ENCODE measurements around the gene PYGM.

Gene PYGM

DNA sequence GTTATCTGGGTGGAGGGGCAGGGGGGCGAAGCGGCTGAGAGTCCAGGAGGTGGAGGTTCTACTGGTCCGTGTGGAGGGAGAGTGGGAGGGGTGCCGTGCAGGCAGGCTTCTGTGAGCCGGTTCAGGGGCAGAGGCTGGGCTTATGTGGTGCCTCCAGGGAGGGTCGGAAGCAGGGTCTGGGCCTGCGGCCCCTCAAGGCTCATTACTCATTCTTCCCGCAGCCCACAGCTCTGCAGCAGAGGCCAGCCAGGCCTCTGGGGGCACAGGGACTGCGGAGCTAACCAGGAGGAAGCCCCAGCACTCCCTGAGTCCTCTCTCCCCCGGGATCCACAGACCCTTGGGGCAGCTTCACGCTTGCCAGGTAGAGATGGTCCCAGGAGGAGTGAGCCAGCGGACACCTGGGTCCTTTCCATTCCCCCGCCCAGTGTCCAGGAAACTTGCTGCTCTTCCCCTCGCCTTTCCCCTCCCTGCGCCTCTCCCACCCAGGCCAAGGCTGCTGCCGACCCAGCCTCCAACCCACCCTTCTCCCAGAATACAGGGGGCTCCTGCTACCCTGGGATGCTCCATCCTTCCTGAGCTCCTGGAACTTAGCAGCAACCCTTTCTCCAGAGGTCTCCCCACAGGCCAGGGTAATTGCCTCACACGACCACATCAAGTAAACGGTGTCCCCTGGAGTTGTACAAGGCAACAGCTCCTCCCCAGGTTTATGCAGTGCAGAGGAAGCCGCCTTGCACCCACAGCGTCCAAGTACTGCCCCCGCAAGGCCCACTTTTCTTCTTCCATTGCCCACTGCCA is 43.1 kb downstream of the PYGM start:
- no peak for TF ChIP-seq FOXP2 (optimal IDR thresholded peaks at IDR 0.05; ENCODE audit: control extremely low read depth, extremely low read length, insufficient read depth)
- TF ChIP-seq EZH2 (IDR thresholded peaks at IDR 0.05) = no peak
- TF ChIP-seq POLR2AphosphoS5 (IDR thresholded peaks at IDR 0.05; ENCODE audit: borderline replicate concordance, low read depth, low read length) = no peak
- no peaks in the 10 kb centered on the region for H3K36me3 ChIP-seq (ENCODE audit: insufficient read depth, low read length)
- H3K27ac ChIP-seq = no peak overlapping the region
- no peak overlapping the region for H3K4me3 ChIP-seq
- no peak for DNase-seq (ENCODE audit: low read depth, low spot score)
- H3K9me3 ChIP-seq (ENCODE audit: low read depth, low read length) = no peaks in the 10 kb centered on the region
- no peak overlapping the region for H3K9ac ChIP-seq (ENCODE audit: insufficient read length)

DNA sequence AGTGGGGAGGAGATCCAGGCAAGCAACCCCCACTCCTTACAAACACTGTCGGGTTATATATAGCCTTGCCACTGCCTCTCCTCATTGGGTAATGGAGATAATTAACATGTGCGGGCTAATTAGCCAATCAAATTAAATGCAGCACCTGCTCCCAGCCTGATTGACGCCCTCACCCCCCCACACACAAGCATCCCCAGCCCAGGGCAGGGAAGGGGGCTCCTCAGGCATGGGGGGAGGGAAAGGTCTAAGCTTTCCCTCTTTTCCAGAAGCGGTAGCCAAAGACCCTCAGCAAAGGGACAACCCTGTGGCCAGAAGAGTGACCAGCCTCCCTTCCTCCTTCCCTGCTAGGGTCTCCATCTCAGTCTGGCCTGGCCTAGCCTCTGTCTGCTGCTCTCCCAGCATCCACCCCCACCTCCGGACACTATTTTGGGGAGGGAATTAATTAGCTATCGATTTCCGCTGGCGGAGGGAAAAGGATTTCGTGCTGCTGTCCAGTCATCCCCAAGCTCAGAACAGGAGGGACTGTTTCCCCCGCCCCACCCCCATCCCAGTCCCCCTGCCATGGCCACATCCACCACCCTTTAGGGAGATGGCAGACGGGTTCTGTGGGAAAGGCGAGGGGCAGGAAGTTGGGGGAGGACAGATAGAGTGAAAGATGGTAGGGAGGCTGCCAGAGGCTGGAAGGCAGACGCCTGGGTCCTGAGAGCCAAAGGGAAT is 43.9 kb downstream of the PYGM start:
- TF ChIP-seq EZH2 (IDR thresholded peaks at IDR 0.05) (no peak), POLR2AphosphoS5 (IDR thresholded peaks at IDR 0.05; ENCODE audit: borderline replicate concordance, low read depth, low read length) (no peak), FOXP2 (optimal IDR thresholded peaks at IDR 0.05; ENCODE audit: control extremely low read depth, extremely low read length, insufficient read depth) (no peak)
- no peak for DNase-seq (ENCODE audit: low read depth, low spot score)
- H3K36me3 ChIP-seq (ENCODE audit: insufficient read depth, low read length) = no peaks in the 10 kb centered on the region

DNA sequence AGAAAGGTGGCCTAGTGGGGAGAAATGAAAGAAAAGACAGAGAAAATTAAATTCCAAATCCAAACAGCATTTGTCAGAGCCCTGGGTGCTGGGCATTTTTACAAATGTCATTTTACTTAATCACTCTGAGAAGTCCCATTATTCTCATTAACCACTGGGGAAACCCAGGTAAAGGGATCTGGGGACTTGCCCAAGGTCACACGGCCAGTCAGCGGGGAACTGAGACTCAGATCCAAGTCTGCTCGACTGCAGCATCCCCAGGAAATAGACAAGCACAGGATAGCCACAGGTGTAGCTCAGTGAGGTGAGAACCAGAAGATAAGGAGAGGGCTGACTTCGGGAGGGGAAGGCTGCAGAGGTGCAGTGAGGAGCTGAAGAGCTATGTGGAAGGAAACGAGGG is 44.7 kb downstream of the PYGM start:
- no peak for DNase-seq (ENCODE audit: low read depth, low spot score)
- TF ChIP-seq EZH2 (IDR thresholded peaks at IDR 0.05) = no peak
- TF ChIP-seq FOXP2 (optimal IDR thresholded peaks at IDR 0.05; ENCODE audit: control extremely low read depth, extremely low read length, insufficient read depth) = no peak
- no peak for TF ChIP-seq POLR2AphosphoS5 (IDR thresholded peaks at IDR 0.05; ENCODE audit: borderline replicate concordance, low read depth, low read length)
- Histone ChIP-seq H3K9ac (ENCODE audit: insufficient read length) (no peak overlapping the region), H3K4me3 (no peak overlapping the region), H3K36me3 (ENCODE audit: insufficient read depth, low read length) (no peaks in the 10 kb centered on the region), H3K9me3 (ENCODE audit: low read depth, low read length) (no peaks in the 10 kb centered on the region), H3K27ac (no peak overlapping the region)

More for the DNA sequence above, 43.9 kb downstream of the PYGM start:
- Histone ChIP-seq H3K9ac (ENCODE audit: insufficient read length) (no peak overlapping the region), H3K9me3 (ENCODE audit: low read depth, low read length) (no peaks in the 10 kb centered on the region), H3K4me3 (no peak overlapping the region), H3K27ac (no peak overlapping the region)

DNA sequence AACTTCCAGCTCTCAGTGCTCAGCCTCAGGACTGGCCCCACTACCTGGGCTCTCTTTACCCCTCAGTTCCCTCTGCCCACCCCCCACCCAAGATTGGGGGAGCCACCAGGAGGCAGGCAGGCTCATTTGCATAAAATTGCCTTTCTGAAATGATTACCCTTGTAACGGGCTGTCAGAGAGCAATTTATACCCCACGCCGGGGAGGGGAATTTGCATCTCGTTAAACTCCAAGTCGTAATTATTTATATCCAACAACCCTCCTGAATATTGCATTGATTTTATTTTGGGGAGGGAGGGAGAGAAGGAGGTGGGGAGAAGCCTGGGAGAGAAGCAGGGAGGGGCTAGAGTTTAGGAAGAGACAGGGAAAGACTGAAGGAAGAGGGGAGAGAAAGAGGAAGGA is 45.1 kb downstream of the PYGM start:
- no peak for TF ChIP-seq FOXP2 (optimal IDR thresholded peaks at IDR 0.05; ENCODE audit: control extremely low read depth, extremely low read length, insufficient read depth)
- TF ChIP-seq EZH2 (IDR thresholded peaks at IDR 0.05) = no peak
- no peak for TF ChIP-seq POLR2AphosphoS5 (IDR thresholded peaks at IDR 0.05; ENCODE audit: borderline replicate concordance, low read depth, low read length)
- DNase-seq (ENCODE audit: low read depth, low spot score) = no peak
- no peak overlapping the region for H3K9ac ChIP-seq (ENCODE audit: insufficient read length)

DNA sequence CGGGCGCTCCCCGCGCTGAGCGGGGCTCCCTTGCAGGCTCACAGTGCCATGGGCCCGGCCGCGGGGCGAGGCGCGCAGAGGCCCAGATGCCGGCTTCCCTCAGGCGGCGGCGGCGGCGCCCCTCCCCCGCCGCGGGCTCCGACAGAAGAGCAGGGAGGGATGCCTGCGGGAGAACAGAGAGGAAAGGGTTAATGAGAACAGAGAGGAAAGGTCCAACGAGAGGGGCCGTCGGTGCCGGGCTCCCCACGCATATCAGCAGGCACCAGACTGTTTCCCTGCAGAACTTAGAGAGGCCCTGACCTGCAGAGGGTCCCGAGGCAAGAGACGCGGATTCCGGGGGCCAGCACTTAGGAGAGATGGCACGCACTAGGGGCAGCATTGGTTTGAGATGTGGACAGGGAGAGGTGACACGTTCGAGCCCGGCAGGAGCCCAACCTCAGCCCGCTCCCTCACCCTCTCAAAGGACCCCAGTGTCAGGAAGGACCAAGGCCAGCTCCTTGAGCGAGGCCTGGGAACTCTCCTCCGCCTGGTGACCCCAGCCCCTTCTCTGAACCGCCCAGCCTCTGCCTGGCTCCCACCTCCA is 45.9 kb downstream of the PYGM start:
- no peak overlapping the region for H3K4me3 ChIP-seq
- no peaks in the 10 kb centered on the region for H3K9me3 ChIP-seq (ENCODE audit: low read depth, low read length)
- no peak overlapping the region for H3K27ac ChIP-seq
- TF ChIP-seq EZH2 (IDR thresholded peaks at IDR 0.05) = no peak
- TF ChIP-seq FOXP2 (optimal IDR thresholded peaks at IDR 0.05; ENCODE audit: control extremely low read depth, extremely low read length, insufficient read depth) = no peak
- TF ChIP-seq POLR2AphosphoS5 (IDR thresholded peaks at IDR 0.05; ENCODE audit: borderline replicate concordance, low read depth, low read length) = no peak
- DNase-seq (ENCODE audit: low read depth, low spot score) = no peak
- no peak overlapping the region for H3K9ac ChIP-seq (ENCODE audit: insufficient read length)
- H3K36me3 ChIP-seq (ENCODE audit: insufficient read depth, low read length) = no peaks in the 10 kb centered on the region

More for the DNA sequence above, 45.1 kb downstream of the PYGM start:
- Histone ChIP-seq H3K4me3 (no peak overlapping the region), H3K27ac (no peak overlapping the region), H3K9me3 (ENCODE audit: low read depth, low read length) (no peaks in the 10 kb centered on the region), H3K36me3 (ENCODE audit: insufficient read depth, low read length) (no peaks in the 10 kb centered on the region)

DNA sequence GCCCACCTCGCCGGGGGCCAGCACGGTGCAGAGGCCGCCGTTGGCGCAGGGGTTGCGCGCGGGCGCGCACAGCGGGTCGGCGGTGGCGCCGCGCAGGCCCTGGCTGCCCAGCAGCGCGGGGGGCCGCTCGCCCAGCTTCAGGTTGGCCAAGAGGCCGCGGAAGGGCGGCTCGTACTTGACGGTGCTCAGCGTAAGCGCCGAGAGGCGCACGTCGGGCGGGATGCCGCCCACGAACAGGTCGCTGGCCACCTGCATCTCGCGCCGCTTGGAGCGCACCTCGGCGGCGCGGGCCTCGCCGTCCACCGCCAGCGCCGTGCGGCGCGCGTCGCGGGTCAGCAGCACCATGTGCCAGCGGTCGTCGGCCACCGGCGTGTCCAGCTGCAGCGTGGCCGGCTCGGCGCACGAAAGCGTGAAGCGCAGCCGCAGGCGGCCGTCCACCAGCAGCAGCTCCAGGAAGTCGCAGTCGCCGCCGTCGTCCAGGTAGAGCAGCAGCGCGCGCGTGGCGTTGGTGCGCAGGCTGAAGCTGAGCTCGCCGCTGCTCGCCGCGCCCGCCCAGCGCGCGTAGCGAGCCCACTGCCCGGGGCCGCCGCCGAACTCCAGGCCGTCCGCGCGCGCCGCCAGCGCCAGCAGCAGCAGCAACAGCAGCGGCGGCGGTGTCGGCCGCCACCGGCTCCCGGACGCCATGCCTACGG is 46.6 kb downstream of the PYGM start:
- no peaks in the 10 kb centered on the region for H3K36me3 ChIP-seq (ENCODE audit: insufficient read depth, low read length)
- no peak for DNase-seq (ENCODE audit: low read depth, low spot score)
- H3K4me3 ChIP-seq = no peak overlapping the region
- no peak overlapping the region for H3K9ac ChIP-seq (ENCODE audit: insufficient read length)
- H3K9me3 ChIP-seq (ENCODE audit: low read depth, low read length) = no peaks in the 10 kb centered on the region
- TF ChIP-seq POLR2AphosphoS5 (IDR thresholded peaks at IDR 0.05; ENCODE audit: borderline replicate concordance, low read depth, low read length) (no peak), FOXP2 (optimal IDR thresholded peaks at IDR 0.05; ENCODE audit: control extremely low read depth, extremely low read length, insufficient read depth) (no peak), EZH2 (IDR thresholded peaks at IDR 0.05) (no peak)
- H3K27ac ChIP-seq = no peak overlapping the region

DNA sequence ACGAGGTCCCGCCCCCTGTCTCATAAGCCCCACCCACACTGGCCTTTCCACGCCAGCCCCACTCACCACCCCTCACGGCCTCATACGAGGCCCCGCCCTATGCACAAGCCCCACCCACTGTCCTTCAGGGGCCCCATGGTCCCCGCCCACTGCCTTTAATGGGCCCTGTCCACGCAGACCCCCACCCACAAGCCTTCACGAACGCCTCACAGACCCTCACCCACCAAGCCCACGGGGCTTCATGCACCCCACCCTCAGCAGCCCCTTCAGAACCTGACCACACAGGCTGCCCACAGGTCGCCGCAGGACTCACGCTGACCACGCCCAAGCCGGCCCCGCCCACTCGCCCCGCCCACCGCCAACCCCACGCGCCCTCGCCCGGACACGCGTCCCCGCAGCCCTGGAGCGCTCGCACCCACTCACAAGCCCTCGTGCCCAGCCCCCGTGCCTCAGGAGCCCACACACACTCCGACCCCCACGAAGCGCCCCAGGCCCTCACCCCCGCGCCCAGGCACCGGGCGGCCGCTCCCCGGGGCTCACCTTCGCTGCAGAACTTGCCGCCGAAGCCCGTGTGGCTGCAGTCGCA is 47.3 kb downstream of the PYGM start:
- H3K27ac ChIP-seq = no peak overlapping the region
- H3K9me3 ChIP-seq (ENCODE audit: low read depth, low read length) = no peaks in the 10 kb centered on the region
- H3K36me3 ChIP-seq (ENCODE audit: insufficient read depth, low read length) = no peaks in the 10 kb centered on the region
- H3K9ac ChIP-seq (ENCODE audit: insufficient read length) = no peak overlapping the region
- DNase-seq (ENCODE audit: low read depth, low spot score) = no peak
- TF ChIP-seq POLR2AphosphoS5 (IDR thresholded peaks at IDR 0.05; ENCODE audit: borderline replicate concordance, low read depth, low read length) = no peak
- no peak for TF ChIP-seq FOXP2 (optimal IDR thresholded peaks at IDR 0.05; ENCODE audit: control extremely low read depth, extremely low read length, insufficient read depth)
- no peak for TF ChIP-seq EZH2 (IDR thresholded peaks at IDR 0.05)
- no peak overlapping the region for H3K4me3 ChIP-seq
